ENCODE results near the gene IL32.

The IL32 gene

DNA sequence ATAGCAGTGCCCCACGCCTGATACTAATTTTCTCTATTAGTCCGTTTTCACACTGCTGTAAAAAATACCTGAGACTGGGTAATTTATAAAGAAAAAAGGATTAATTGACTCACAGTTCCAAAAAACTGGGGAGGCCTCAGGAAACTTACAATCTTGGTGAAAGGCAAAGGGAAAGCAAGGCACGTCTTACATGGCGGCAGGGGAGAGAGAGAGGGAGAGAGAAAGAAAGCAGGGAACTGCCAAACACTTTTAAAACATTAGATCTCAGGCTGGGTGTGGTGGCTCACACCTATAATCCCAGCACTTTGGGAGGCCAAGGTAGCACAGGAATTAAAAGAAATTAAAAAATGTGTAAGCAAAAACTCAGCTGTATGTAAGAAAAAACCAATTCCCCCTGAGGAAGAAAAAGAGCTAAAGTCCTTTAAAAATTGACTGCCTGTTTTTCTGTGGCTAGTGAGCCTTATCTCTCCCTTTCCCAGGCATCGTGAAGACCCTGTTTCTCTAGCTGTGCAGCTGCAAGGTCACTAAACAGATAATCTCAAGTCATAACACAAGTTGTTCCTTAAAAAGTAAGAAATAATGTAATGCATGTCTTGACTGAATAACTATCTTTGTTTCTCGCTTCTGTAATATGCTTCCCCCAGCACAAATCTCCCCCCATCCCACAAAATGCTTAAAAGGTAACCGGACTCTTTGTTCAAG is 19.7 kb downstream of the IL32 start:
- no peak for DNase-seq (ENCODE audit: low read depth)

DNA sequence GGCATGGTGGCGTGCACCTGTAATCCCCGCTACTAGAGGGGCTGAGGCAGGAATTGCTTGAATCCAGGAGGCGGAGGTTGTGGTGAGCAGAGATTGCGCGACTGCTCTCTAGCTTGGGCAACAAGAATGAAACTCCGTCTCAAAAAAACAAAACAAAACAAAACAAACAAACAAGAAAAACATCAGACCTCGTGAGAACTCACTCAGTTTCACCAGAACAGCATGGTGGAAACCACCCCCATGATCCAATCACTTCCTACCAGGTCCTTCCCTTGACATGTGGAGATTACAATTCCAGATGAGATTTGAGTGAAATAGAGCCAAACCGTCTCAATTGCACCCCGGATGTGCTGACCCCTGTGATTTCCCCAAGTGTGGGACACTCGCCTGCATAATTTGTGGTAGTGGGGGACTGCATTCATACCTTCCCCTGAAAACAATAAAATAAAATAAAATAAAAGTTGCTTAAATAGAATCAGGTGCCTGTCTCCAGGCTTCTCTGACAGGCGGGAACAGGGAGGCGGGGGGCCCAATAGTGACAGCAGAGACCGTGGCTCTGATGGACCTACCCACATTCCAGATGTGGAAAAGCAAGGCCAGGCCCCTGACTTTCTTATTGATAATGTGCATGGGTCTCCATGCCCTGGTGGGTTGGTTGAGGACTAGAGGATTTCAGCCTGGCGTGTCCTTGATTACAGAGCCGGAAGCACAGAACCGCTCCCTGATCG is 20.6 kb downstream of the IL32 start:
- no peak overlapping the region for H3K4me3 ChIP-seq (ENCODE audit: low read depth, low read length)
- no peak for DNase-seq (ENCODE audit: low read depth)

More for the DNA sequence above, 19.7 kb downstream of the IL32 start:
- H3K4me3 ChIP-seq (ENCODE audit: low read depth, low read length): no peak overlapping the region

DNA sequence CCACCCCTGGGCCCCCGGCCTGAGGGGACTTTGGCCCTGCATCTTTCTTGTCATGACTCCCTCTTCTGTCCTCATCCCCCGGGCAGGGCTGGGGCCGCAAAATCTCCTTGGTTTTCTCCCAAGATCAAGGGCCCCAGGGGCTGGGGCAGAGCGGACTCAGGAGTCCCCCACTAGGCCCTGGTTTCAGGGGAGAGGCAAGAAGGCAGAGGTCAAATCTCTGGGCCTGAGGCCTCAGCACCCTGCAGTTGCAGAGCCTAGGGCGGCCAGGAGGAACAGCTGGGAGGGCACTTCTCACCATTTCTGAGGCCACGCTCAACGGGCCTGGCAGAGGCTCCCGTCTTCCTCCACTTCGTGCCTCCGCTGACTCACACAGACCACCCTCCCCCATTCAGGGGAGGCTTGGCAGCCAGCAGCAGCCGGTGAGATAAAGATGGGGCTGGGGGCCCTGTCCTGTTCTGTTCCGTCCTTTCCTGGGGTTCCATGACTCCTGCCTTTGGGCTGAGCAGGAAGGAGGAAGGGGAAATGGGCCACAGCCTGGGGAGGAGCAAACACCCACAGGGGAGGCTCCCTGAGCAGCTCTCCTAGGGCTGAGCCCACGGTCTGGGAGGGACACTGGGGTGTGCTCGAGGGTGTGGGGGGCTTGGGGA is 21.3 kb downstream of the IL32 start:
- no peak for DNase-seq (ENCODE audit: low read depth)
- no peak overlapping the region for H3K4me3 ChIP-seq (ENCODE audit: low read depth, low read length)

DNA sequence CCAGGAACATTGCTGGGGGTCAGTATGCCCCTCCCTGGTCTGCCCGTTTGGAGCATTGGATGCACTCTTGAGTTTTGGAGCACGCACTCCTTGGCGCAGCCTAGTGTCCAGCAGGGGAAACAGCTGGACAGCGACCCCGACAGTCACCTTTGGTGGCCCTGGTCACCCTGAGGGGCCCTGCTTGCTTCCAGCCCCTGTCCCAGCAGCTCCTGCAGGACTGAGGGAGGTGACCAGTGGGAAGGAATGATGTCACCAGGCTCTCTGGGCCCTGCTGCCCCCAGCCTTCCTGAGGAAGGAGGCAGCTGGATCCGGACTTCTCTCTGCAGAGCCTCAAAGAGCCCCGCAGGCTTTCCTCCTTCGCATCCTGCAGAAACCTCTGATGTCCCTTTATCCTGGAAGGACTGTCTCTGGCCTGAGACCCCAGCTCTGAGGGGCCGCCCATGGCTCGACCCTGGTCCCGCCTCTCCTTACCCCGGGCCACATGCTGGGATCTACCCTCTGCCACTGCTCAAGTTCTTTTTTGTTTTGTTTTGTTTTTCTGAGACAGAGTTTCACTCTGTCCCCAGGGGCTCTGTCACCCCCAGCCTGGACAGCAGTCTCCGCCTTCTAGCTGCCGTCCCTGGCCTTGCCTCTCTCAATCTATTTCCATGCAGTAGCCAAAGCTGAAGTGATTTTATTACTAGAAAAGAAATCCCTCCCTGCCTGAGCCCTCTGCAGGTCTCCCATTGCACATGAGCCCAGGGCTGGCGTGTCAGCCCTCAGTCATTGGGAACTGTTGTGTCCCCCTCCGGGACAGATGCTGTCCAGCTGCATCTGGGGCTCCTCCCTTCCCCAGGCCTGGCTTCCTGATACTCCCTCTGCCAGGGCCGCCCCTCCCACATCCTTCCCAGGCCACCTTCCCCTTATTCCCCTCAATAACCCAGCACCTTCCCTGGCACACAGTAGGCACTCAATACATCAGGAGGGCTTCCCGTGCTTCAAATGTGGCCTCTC is 22.1 kb downstream of the IL32 start:
- DNase-seq (ENCODE audit: low read depth): no peak
- no peak overlapping the region for H3K4me3 ChIP-seq (ENCODE audit: low read depth, low read length)

DNA sequence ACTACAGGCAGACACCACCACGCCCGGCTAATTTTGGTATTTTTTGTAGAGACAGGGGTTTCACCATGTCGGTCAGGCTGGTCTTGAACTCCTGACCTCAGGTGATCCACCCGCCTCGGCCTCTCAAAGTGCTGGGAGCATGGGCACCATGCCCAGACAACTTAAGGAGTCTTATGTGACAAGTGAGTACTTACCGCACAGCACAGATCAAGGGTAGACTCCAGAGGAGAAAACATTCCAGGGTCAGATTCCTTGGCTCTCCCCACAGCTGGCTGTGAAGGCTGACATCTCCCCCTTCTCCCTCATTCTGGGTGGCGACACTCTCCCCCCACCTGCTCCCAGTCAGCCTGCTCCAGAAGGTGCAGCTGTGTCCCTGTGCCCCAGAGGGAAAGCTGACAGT is 23.0 kb downstream of the IL32 start:
- no peak for DNase-seq (ENCODE audit: low read depth)
- H3K4me3 ChIP-seq (ENCODE audit: low read depth, low read length): no peak overlapping the region

DNA sequence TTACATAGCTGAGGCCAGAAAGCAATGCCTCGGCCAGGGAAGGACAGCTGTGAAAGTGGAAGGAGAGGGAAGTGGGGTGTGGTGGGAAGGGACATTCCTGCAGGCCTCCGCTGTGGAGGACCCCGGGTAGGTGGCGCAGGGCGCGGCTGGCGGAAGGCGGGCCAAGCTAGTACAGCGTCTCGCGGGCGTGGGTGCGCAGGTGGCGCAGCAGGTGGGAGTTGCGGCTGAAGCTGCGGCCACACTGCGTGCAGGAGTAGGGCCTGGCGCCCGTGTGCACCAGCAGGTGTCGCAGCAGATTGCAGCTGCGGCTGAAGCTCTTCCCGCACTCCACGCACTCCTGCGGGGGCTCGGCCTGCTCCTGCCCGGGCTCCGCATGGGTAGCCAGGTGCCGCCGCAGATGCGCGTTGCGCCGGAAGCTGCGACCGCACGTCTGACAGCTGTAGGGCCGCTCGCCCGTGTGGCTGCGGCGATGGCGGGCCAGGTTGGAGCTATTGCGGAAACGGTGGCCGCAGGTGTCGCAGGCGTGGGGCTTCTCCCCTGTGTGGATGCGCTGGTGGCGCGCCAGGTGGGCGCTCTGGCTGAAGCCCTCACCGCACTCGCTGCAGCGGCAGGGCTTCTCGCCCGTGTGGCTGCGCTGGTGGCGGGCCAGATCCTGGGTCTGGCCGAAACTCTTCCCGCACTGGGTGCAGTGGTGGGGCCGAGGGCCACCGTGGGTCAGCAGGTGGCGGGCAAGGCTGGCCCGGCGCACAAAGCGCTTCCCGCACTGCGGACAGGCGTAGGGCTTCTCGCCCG is 23.7 kb downstream of the IL32 start:
- H3K4me3 ChIP-seq (ENCODE audit: low read depth, low read length): no peak overlapping the region
- no peak for DNase-seq (ENCODE audit: low read depth)

DNA sequence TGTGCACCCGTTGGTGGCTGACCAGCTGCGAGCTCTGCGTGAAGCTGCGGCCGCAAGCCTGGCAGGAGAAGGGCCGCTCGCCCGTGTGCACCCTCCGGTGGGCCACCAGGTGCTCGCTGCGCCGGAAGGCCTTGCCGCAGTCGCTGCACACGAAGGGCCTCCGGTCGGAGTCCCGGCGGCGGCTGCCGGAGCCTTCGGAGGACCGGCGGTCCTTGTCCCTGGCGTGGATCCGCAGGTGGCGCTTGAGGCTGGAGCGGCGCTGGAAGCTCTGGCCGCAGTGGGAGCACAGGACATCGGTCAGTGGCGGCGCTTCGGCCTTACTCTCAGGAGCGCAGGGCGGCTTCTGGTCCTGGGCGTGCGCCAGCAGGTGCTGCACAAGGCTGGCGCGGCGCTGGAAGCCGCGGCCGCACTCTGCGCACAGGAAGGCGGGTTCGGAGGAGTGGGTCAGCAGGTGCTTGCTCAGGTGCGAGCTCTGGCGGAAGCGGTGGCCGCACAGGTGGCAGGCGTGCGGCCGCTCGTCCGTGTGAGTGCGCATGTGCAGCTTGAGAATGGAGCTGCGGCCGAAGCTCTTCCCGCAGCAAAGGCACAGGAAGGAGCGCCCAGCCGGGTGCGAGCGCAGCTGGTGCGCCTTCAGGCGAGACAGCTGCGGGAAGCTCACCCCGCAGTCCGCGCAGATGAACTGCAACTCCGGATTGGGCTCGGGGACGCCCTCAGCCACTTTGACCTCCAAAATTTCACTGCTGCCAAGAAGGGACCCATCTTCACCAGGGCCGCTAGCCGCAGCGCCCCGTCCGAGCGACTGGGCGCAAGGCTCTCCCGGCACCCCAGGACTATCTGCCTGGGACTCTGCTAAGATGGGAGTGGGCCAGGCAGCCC is 24.5 kb downstream of the IL32 start:
- DNase-seq (ENCODE audit: low read depth): no peak

DNA sequence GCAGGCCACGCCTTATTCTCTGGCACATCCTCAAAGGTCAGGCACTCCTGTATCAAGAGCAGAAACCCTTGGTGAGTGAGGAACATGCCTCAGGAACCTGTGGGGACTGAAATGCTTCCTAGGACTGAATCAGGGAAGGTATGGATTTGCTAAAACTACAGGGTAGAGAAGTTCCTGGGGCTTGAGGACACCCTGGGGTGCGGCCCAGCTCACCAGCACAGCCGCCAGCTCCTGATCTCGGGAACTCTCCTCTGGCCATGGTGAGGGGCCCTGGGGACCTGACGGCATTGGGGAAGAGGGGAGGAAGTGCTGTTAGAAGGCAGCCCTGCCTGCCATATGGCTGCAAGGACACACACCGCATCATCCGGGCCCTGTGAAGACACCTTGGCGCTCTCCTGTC is 26.1 kb downstream of the IL32 start:
- H3K4me3 ChIP-seq (ENCODE audit: low read depth, low read length): no peak overlapping the region
- no peak for DNase-seq (ENCODE audit: low read depth)

More for the DNA sequence above, 24.5 kb downstream of the IL32 start:
- H3K4me3 ChIP-seq (ENCODE audit: low read depth, low read length): no peak overlapping the region

DNA sequence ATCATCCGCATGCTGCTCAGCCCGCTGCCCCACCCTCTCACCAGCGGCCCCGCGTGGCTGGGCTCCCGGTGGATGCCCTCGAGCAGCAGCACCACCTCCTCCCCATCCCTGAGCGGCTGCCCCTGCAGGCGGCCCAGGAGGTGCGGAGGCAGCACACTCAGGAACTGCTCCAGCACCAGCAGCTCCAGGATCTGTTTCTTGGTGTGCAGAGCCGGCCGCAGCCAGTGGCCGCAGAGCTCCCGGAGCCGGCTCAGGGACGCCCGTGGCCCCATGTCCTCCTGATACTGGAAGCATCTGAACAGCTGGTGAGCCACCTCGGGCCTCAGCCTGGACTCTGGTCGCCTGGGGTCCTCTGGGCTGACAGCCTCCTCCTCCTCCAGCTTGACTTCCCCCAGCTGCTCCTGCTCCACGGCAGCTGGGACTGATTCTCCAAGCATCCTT is 27.1 kb downstream of the IL32 start:
- no peak overlapping the region for H3K4me3 ChIP-seq (ENCODE audit: low read depth, low read length)
- no peak for DNase-seq (ENCODE audit: low read depth)

DNA sequence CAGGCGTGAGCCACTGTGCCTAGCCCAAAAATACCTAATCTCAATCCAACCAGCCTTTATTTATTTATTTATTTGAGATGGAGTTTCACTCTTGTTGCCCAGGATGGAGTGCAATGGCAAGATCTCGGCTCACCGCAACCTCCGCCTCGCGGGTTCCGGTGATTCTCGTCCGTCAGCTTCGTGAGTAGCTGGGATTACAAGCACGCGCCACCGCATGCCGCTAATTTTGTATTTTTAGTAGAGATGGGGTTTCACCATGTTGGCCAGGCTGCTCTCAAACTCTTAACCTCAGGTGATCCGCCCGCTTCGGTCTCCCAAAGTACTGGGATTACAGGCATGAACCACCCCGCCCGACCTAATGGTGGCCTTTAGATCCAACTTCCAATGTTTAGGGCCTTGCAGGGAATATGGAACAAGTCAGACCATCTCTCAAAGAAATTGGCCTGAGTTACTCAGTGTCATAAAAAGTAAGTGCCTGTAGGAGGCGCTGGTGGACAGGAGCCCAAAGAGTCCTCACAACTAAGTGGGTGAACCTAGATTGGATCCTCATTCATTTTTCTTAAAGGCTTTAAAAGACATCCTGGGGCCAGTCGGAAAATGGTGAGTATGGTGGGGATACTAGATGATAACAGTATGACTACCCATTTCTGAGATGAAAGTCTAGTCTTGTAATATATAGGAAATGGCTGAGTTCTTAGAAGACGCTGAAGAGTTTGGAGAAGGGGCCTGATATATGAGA is 29.0 kb downstream of the IL32 start:
- no peak overlapping the region for H3K4me3 ChIP-seq (ENCODE audit: low read depth, low read length)
- no peak for DNase-seq (ENCODE audit: low read depth)

DNA sequence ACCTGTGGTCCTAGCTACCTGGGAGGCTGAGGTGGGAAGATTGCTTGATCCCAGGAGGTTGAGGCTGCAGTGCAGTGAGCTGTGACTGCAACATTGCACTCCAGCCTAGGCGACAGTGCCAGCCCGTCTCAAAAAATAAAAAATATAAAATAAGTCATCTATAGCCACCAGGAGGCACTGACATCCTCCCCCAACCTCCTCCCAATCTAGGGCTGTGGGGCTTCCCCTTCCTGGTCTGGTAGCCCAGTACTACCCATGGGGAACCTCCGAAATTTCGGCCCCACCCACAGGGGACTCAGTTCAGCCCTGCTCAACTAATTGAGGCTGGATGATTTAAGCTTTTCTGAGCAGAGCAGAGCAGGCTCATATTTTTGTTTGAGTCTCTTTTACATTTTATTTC is 30.4 kb downstream of the IL32 start:
- no peak overlapping the region for H3K4me3 ChIP-seq (ENCODE audit: low read depth, low read length)
- DNase-seq (ENCODE audit: low read depth): no peak

DNA sequence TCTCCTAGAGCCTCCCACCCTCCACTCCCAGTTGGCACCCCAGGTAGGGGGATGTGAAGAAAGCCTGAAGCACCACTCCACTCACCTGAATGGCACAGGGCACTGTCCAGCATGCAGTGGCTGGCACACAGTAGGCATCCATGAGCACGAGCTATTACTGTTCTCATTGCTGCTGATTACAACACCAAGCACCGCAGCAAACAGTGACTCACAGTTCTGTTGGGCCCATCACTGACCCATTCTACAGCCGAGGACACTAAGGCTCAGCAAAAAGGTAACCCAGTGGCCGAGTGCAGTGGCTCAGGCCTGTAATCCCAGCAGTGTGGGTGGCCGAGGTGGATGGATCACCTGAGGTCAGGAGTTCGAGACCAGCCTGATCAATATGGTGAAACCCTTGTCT is 30.9 kb downstream of the IL32 start:
- no peak for DNase-seq (ENCODE audit: low read depth)
- no peak overlapping the region for H3K4me3 ChIP-seq (ENCODE audit: low read depth, low read length)

DNA sequence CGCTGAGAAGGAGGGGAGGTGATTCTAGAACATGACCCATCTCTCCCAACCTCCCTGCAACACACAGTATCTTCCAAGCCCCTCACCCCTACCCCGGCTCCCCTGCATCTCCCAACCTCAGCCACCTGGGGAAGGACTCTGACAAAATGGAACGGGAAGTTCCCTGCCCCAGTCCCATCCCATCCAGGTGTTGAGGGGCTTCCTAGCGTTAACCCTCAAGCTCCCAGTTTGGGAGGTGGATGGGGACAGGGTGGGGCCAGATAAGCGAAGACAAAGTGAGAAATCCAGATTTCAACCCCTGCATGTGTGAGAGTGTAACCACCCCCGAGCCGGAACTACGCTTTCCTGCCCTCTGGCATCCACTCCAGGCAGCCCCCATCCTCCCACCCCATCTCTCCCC is 31.8 kb downstream of the IL32 start:
- no peak overlapping the region for H3K4me3 ChIP-seq (ENCODE audit: low read depth, low read length)
- DNase-seq (ENCODE audit: low read depth): no peak

DNA sequence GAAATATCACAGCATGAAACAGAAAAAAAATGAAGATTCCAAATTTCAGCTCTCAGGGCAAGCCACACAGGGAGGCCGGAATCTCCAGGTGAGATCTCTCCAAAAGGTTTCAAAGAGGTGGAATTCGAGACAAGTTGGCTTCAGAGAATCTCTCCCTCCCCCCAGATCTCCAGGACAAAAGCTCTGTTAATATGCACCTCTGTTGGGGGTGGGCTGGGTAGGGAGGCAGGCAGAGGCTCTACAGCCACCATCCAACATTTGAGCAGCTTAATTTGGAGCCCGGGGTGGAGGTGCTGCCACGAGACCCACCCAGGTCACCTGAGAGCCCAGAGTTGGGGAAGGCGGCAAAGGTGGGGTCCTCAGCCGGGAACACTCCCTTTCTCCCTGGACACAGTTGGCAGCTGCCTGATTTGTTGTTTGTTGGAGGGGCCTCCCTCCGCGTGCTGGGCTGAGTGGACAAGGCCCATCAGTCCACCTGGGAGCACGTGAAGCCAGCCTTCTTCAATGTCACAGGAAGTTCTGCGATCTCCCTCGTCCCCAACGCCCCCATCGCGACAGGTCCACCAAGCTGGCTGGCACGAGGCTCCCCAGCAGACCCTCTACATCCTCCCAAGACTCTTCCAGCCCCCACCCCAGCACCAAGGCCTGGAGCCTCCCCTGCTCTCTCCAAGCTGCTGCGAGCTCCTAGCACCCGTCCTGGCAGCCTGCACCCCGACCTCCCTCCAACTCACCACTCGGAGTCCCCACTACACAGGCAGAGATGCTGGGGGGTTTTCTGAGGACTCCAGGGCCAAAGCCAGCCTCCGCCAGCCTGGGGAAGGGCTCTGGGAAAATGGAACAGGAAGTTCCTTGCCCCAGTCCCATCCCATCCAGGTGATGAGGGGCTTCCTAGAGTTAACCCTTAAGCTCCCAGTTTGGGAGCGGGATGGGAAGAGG is 33.3 kb downstream of the IL32 start, which contains the start of gene ZSCAN10:
Gene ZSCAN10, minus strand, starts transcription at position 836 of the 936 bp plus-strand sequence. CDS start 6,357 bp downstream, outside the sequence.
- peak within 1 kb of the TSS; percentile 20 for H3K4me3 ChIP-seq (ENCODE audit: low read depth, low read length)

DNA sequence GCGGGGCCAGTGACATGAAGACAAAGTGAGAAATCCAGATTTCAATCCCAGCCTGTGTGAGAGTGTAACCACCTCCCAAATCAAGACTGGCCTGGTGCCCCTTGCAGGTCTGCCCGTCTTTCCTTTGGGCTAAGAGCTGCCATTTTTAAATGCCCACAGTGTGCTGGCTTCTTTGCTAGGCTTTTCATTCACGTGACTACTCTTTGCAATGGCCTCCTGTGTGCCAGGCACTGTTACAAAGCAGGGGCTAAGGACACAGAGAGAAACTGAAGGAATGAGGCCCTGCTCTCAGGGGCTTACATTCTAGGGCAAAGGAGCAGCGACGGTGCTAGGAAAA is 33.9 kb downstream of the IL32 start:
- H3K4me3 ChIP-seq (ENCODE audit: low read depth, low read length): no peak overlapping the region
- no peak for DNase-seq (ENCODE audit: low read depth)

More for the DNA sequence above, 33.3 kb downstream of the IL32 start, which contains the start of gene ZSCAN10:
- no peak for DNase-seq (ENCODE audit: low read depth)

Data from skeletal muscle cell (primary cell).